ENCODE measurements around the gene ZFHX3. TPM values are rescaled to one million over a fixed set of nuclear protein-coding genes. Genes with fewer than 3 reads are reported as not detected.
A peak's percentile ranks its signal among the peaks of the same experiment; 100 is the strongest.

Gene ZFHX3
- polyA plus RNA-seq, 3 donors from 2014 or later, result 0.05 to 1.4 (median 1.0) TPM

DNA sequence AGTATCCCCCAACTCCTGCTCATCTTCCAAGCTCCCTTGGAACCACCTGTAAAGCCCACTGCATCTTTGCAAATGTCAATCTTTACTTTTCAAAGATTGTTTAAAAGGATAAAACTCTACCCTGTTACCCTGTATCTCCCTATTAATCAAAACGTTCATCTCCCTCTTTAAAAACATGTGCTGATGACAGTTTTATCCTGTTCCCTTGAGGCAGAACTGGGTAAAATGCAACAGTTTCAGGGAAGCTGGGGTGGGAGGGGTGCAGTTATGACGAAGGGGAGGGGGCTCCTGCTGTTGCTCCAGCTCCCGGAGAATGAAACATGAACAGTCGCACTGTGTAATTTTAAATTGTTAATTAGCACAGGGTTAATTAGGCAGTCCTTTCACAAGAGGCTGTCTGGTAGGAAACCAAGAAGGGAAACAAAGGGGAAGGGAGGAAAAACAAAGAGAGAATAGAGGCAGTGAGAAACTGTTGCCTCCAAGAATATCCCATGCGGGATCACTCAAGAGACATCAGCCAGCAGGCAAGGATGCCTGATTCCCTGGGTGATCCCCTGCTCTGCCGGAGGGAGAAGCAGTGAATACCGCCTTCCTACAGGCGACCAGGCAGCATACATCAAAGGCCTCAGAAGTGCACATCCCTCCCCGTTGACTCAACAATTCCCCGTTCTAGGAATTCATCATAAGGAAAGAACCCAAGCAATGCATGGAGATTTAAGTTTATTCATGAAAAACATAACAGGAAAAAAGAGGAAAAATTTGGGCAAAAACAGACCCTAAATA lies 84.2 kb downstream of the ZFHX3 start:
- DNase-seq, result no peak
- Mint-ChIP-seq H3K36me3 (no peaks in the 10 kb centered on the region), H3K9me3 (no peaks in the 10 kb centered on the region), H3K4me3 (no peak overlapping the region), H3K4me1 (no peaks in the 10 kb centered on the region), H3K27ac (no peak overlapping the region), H3K27me3 (ENCODE audit: low read depth in 3 of 3) (peaks cover 0 to 4% (median 3%) of the 10 kb centered on the region in 3 donors)

- peaks cover 0 to 4% (median 3%) of the 10 kb centered on the region in 3 donors for H3K27me3 Mint-ChIP-seq (ENCODE audit: low read depth in 3 of 3)
- H3K36me3 Mint-ChIP-seq, result peaks cover 0 to under 1% (median 0%) of the 10 kb centered on the region in 3 donors
- no peaks in the 10 kb centered on the region for H3K4me1 Mint-ChIP-seq
- no peaks in the 10 kb centered on the region for H3K9me3 Mint-ChIP-seq
- H3K4me3 Mint-ChIP-seq, result no peak overlapping the region
- H3K27ac Mint-ChIP-seq, result no peak overlapping the region
- no peak for DNase-seq
Observed at GRCh38 chr16:72962347-72962746, 85.6 kb downstream of the ZFHX3 start.

- Mint-ChIP-seq H3K27ac (no peak overlapping the region), H3K9me3 (no peaks in the 10 kb centered on the region), H3K36me3 (peaks cover 3 to 5% (median 5%) of the 10 kb centered on the region in 3 donors), H3K4me3 (no peak overlapping the region), H3K4me1 (no peaks in the 10 kb centered on the region), H3K27me3 (ENCODE audit: low read depth in 3 of 3) (peaks cover 0 to 4% (median 3%) of the 10 kb centered on the region in 3 donors)
- DNase-seq, result no peak
Observed at GRCh38 chr16:72961863-72962262, 86.1 kb downstream of the ZFHX3 start.

GRCh38 chr16:72961115-72961832 lies 86.7 kb downstream of the ZFHX3 start:
- DNase-seq, result no peak
- peaks cover 0 to 5% (median 3%) of the 10 kb centered on the region in 3 donors for H3K27me3 Mint-ChIP-seq (ENCODE audit: low read depth in 3 of 3)
- H3K27ac Mint-ChIP-seq, result no peak overlapping the region
- H3K36me3 Mint-ChIP-seq, result peaks cover 3 to 7% (median 6%) of the 10 kb centered on the region in 3 donors
- H3K4me1 Mint-ChIP-seq, result no peaks in the 10 kb centered on the region
- no peak overlapping the region for H3K4me3 Mint-ChIP-seq
- no peaks in the 10 kb centered on the region for H3K9me3 Mint-ChIP-seq

DNA sequence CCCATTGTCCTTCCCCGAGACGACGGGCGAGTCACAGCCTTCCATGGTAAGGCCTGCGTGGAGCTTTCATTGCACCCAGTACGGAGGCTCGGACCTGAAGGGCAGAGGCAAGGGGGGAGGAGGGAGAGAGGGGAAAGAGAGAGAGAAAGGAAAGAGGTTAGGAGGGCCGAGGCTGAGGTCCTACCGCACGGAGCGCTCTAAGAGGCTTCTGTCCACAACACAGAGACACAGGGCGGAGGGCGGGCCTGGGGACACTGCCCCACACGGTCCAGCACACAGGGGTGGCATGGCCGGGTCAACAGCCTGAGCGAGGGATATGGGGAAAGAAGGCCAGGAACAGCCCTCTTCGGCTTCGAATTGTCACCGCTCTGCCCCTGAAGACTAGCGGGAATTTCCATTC lies 87.8 kb downstream of the ZFHX3 start:
- Mint-ChIP-seq H3K4me1 (no peaks in the 10 kb centered on the region), H3K36me3 (peaks cover 3 to 7% (median 6%) of the 10 kb centered on the region in 3 donors), H3K9me3 (no peaks in the 10 kb centered on the region), H3K4me3 (no peak overlapping the region), H3K27me3 (ENCODE audit: low read depth in 3 of 3) (peaks cover 0 to 3% (median 2%) of the 10 kb centered on the region in 3 donors), H3K27ac (no peak overlapping the region)
- no peak for DNase-seq

DNA sequence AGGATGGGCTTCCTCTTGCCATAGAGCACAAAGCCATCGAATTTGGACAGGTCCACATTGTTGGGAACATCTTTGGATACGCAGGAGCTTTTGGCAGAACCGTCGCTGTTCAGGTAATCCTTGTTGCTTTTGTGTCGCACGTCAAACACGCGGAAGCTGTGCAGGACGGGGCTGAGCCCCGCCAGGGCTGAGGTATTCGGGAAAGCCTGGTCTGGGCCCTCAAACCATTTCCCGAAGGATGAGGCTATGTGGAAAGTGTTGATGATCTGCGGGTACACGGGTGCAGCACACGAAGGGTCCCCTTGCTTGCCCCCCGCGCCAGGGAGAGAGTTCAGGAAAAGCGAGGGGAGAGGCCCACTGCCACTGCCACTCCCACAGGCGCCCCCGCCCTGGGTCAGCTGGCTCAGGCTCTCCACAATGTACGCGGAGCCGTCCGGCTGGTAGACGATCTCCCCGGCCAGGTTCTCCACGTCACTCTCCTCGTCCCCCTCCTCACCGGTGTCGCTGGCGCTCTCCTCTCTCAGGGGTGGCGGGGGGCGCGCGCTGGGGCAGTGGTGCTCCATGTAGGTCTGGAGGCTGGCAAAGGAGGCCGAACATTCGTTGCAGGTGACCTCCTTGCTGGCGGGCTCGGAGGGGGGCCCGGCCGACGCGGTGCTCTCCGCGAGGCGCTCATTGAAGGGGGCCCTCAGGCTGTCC lies 88.5 kb downstream of the ZFHX3 start:
- Mint-ChIP-seq H3K27me3 (ENCODE audit: low read depth in 3 of 3) (peaks cover 0 to 3% (median 2%) of the 10 kb centered on the region in 3 donors), H3K27ac (no peak overlapping the region), H3K9me3 (no peaks in the 10 kb centered on the region), H3K4me1 (no peaks in the 10 kb centered on the region), H3K36me3 (peaks cover 3 to 7% (median 6%) of the 10 kb centered on the region in 3 donors), H3K4me3 (no peak overlapping the region)
- no peak for DNase-seq

- Mint-ChIP-seq H3K4me3 (no peak overlapping the region), H3K27ac (no peak overlapping the region), H3K36me3 (peaks cover 3 to 7% (median 6%) of the 10 kb centered on the region in 3 donors), H3K9me3 (no peaks in the 10 kb centered on the region), H3K27me3 (ENCODE audit: low read depth in 3 of 3) (peaks cover 0 to 2% (median 0%) of the 10 kb centered on the region in 3 donors), H3K4me1 (no peaks in the 10 kb centered on the region)
- DNase-seq, result no peak
Observed at GRCh38 chr16:72958522-72959076, 89.3 kb downstream of the ZFHX3 start.

DNA sequence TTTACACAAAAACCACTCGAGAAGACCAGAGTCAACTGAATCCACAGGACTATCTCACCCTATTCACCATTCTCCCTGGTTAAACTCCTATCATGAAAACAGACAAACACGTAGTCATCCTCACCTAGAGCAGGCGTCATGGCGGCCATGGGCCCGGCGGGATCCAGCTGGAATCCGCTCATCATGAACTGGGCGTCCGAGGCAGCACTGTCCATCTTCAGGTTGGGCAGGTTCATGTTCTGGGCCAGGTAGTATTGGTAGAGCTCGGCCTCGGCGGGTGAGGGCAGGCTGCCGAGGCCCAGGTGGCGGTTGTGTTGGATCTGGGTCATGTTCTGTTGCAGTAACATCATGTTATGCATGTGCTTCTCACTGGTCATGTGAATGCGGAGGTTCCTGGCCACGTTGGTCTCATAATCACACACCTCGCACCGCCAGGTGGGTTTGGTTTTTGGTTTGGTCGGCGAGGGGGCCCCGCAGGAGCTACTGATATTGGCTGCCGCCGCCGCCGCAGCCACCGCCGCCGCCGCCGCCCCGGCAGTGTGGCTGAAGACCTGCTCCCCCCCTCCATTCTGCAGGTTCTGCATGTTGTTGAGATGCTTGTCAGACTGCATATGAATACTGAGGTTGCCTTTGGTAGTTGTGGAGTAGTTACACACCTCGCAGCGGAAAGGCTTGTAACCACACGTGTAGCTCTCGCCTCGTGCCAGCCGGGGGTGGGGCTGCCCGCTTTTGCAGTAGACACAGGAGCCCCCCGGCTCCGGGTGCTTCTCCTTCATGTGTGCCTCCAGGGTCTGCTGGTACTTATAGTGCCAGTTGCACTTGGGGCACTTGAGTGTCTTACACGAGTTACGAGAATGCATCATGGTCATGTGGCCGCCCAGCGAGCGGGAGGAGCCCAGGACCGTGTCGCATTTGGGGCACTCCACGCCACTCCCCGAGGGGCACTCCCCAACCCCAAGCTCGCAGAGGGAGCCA lies 90.3 kb downstream of the ZFHX3 start:
- Mint-ChIP-seq H3K36me3 (peaks cover 3 to 7% (median 6%) of the 10 kb centered on the region in 3 donors), H3K4me3 (no peak overlapping the region), H3K27ac (no peak overlapping the region), H3K27me3 (ENCODE audit: low read depth in 3 of 3) (peaks cover 0 to 2% (median 0%) of the 10 kb centered on the region in 3 donors), H3K9me3 (no peaks in the 10 kb centered on the region), H3K4me1 (peaks cover 5 to 6% of the 10 kb centered on the region in 2 donors)
- no peak for DNase-seq

GRCh38 chr16:72956124-72957064 lies 91.5 kb downstream of the ZFHX3 start:
- Mint-ChIP-seq H3K4me1 (peaks cover 6 to 9% of the 10 kb centered on the region in 2 donors), H3K9me3 (no peaks in the 10 kb centered on the region), H3K27ac (no peak overlapping the region), H3K4me3 (no peak overlapping the region), H3K27me3 (ENCODE audit: low read depth in 3 of 3) (peaks cover 0 to 2% (median 0%) of the 10 kb centered on the region in 3 donors), H3K36me3 (peaks cover 3 to 9% (median 7%) of the 10 kb centered on the region in 3 donors)
- no peak for DNase-seq

- no peak for DNase-seq
- peaks cover 3 to 14% (median 11%) of the 10 kb centered on the region in 3 donors for H3K36me3 Mint-ChIP-seq
- peaks cover 0 to 2% (median 0%) of the 10 kb centered on the region in 6 donors for H3K9me3 Mint-ChIP-seq
- peaks cover 0 to 1% (median 0%) of the 10 kb centered on the region in 3 donors for H3K27me3 Mint-ChIP-seq (ENCODE audit: low read depth in 3 of 3)
- H3K27ac Mint-ChIP-seq, result no peak overlapping the region
- peaks cover 6 to 9% of the 10 kb centered on the region in 2 donors for H3K4me1 Mint-ChIP-seq
- H3K4me3 Mint-ChIP-seq, result peak overlapping the region in 1 of 5 donors; percentile 12
Observed at GRCh38 chr16:72952811-72953271, 95.1 kb downstream of the ZFHX3 start.

DNA sequence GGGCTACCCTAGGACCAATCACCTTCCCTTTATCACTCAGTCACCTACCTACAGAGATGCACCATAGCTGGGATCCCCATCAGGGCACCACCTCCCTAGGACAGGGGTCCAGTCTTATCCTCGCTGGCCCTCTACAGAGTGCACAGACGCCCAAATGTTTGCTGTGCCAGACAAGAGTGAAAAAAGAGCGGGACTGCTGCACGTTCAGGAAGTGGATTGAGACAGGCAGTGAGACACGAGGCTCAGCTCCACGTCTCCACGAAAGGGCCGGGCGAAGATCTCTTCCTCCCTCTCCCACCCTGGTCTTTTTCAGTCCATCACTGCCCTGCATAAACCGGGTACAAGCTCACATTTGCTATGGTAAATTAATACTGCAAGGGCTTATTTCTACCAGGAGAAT lies 95.5 kb downstream of the ZFHX3 start:
- Mint-ChIP-seq H3K4me3 (peak overlapping the region in 1 of 5 donors; percentile 12), H3K27me3 (ENCODE audit: low read depth in 3 of 3) (peaks cover 0 to 1% (median 0%) of the 10 kb centered on the region in 3 donors), H3K36me3 (peaks cover 3 to 14% (median 11%) of the 10 kb centered on the region in 3 donors), H3K4me1 (peaks cover 6 to 9% of the 10 kb centered on the region in 2 donors), H3K27ac (no peak overlapping the region), H3K9me3 (peaks cover 0 to 2% (median 0%) of the 10 kb centered on the region in 6 donors)
- no peak for DNase-seq
